SK-N-SH (cell line): ENCODE measurements around the gene PI4K2B.

Experiments used
- CTCF ChIP-seq: fragments of 200-600 bp; sonication (generic); IDR thresholded peaks from 2 replicates; pipeline ENCODE4 v1.6.1; 2017; ENCODE audit warnings: antibody characterized with exemption, mild to moderate bottlenecking, moderate library complexity
- EP300 ChIP-seq, 2 experiments: IDR thresholded peaks; 2 replicates each; pipeline versions ENCODE4 v1.4.0 to v1.6.1; 2012; ENCODE audit warnings: borderline replicate concordance in 1 of 2, low read depth in 1 of 2, low read length in 1 of 2
- FOXM1 ChIP-seq: IDR thresholded peaks from 2 replicates; pipeline ENCODE4 v1.4.0; 2012; ENCODE audit warnings: low read depth, mild to moderate bottlenecking
- POLR2AphosphoS5 ChIP-seq: IDR thresholded peaks from 2 replicates; pipeline ENCODE4 v1.6.1; 2012; ENCODE audit warnings: low read depth, low read length
- RCOR1 ChIP-seq: fragments of 150-350 bp; IDR thresholded peaks from 2 replicates; pipeline ENCODE4 v1.6.1; 2017; ENCODE audit warnings: antibody characterized with exemption, low read length
- RFX5 ChIP-seq: IDR thresholded peaks from 2 replicates; pipeline ENCODE4 v1.6.1; 2012; ENCODE audit warnings: mild to moderate bottlenecking, improper control_type of control experiment, low read length
- SIN3A ChIP-seq: IDR thresholded peaks from 2 replicates; pipeline ENCODE4 v1.6.1; 2012; ENCODE audit warnings: low read depth, mild to moderate bottlenecking, low read length, moderate library complexity, borderline replicate concordance
- TAF1 ChIP-seq: IDR thresholded peaks from 2 replicates; pipeline ENCODE4 v1.6.1; 2012; ENCODE audit warnings: low read depth, mild to moderate bottlenecking, low read length, moderate library complexity, borderline replicate concordance
- TCF12 ChIP-seq: IDR thresholded peaks from 2 replicates; pipeline ENCODE4 v1.4.0; 2012
- USF2 ChIP-seq: fragments of 150-350 bp; IDR thresholded peaks from 2 replicates; pipeline ENCODE4 v1.6.1; 2017; ENCODE audit warnings: antibody characterized with exemption, low read length, low read depth, borderline replicate concordance
- YY1 ChIP-seq: IDR thresholded peaks from 2 replicates; pipeline ENCODE4 v1.4.0; 2012; ENCODE audit warnings: low read depth, mild to moderate bottlenecking

GRCh38 chr4:25213347-25213979 lies 20.4 kb upstream of the PI4K2B start:
- TF ChIP-seq POLR2AphosphoS5 (no peak), FOXM1 (no peak), EP300 (IDR thresholded peaks at IDR 0.05; ENCODE audit: borderline replicate concordance in 1 of 2, low read depth in 1 of 2, low read length in 1 of 2) (no peak), TAF1 (no peak), USF2 (no peak), TCF12 (no peak), CTCF (no peak), RCOR1 (no peak), SIN3A (no peak), RFX5 (no peak), YY1 (no peak)
